Peyer's patch (tissue), 4 donors: ENCODE measurements around the gene PPP2CA.

ENCODE experiments used
- POLR2A ChIP-seq, 2 donors: fragments of 450-650 bp; IDR thresholded peaks; one replicate each; pipeline ENCODE4 v1.5.1; 2017; ENCODE audit warnings: antibody characterized with exemption in 2 of 2, mild to moderate bottlenecking in 2 of 2, moderate library complexity in 2 of 2
- TF ChIP-seq, protein P1 (sequence below), 6 experiments: fragments of 450-650 bp in 4 of 6; fragments of 200-600 bp in 2 of 6; sonication (generic) in 1 of 6; IDR thresholded peaks; one replicate each; pipeline ENCODE4 v1.5.1; 2017 to 2019; ENCODE audit warnings: antibody characterized with exemption in 6 of 6, mild to moderate bottlenecking in 3 of 6, moderate library complexity in 1 of 6

DNA sequence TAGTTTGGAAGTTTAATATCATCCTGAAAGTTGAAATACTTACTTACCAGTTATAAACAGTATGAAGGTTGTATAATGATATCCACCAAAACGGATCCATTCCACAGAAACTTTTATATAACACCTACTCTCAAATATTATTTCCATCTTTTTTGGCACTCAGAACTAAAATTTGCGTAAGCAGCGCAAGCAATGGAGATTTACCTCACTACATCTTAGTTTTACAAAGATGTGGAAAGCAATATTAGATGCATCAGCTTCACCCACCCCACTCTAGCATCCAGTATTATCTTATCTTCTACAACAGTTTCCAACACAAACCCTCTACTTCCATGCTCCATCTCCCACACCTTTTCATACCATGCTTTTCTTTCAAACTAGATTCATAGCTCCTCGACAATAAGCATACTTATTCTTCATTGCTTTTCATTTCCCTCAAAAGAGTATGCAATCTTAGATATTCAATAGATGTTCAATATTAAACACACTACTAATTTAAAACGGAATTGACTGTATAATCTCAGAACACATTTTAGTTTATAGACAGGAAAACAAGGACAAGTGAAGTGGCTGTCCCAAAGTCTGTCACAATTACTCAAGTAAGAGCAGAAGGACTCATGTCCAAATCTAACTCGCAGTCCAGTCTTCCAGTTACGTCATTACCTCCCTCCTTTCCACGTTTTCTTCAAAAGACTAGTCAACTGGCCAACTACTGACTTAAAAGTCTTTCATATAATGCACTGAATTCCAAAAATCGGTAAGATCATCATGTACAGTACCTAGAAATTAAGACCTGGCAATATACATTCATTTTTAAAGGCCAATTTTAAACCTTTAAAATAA, 2.2 kb downstream of the PPP2CA start:
- TF ChIP-seq POLR2A (IDR thresholded peaks at IDR 0.05): no peak
- TF ChIP-seq, protein P1, sequence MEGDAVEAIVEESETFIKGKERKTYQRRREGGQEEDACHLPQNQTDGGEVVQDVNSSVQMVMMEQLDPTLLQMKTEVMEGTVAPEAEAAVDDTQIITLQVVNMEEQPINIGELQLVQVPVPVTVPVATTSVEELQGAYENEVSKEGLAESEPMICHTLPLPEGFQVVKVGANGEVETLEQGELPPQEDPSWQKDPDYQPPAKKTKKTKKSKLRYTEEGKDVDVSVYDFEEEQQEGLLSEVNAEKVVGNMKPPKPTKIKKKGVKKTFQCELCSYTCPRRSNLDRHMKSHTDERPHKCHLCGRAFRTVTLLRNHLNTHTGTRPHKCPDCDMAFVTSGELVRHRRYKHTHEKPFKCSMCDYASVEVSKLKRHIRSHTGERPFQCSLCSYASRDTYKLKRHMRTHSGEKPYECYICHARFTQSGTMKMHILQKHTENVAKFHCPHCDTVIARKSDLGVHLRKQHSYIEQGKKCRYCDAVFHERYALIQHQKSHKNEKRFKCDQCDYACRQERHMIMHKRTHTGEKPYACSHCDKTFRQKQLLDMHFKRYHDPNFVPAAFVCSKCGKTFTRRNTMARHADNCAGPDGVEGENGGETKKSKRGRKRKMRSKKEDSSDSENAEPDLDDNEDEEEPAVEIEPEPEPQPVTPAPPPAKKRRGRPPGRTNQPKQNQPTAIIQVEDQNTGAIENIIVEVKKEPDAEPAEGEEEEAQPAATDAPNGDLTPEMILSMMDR (IDR thresholded peaks at IDR 0.05): no peak
